HEK293T (cell line): ENCODE measurements around the gene DDX56.

Experiments
- ARNT ChIP-seq: fragments of 450-650 bp; IDR thresholded peaks from 2 replicates; pipeline ENCODE4 v1.6.1; 2017; ENCODE audit warnings: mild to moderate bottlenecking
- BHLHE40 ChIP-seq: fragments of 450-650 bp; IDR thresholded peaks from 2 replicates; pipeline ENCODE4 v1.6.1; 2016; ENCODE audit warnings: mild to moderate bottlenecking, moderate library complexity, borderline replicate concordance
- CTBP1 ChIP-seq: fragments of 450-650 bp; IDR thresholded peaks from 2 replicates; pipeline ENCODE4 v1.6.1; 2016; ENCODE audit warnings: borderline replicate concordance
- ELF4 ChIP-seq: fragments of 450-650 bp; IDR thresholded peaks from 2 replicates; pipeline ENCODE4 v1.6.1; 2017; ENCODE audit warnings: antibody characterized with exemption
- FOXA1 ChIP-seq: fragments of 450-650 bp; IDR thresholded peaks from 2 replicates; pipeline ENCODE4 v1.6.1; 2016; ENCODE audit warnings: mild to moderate bottlenecking
- FOXK2 ChIP-seq: fragments of 450-650 bp; IDR thresholded peaks from 2 replicates; pipeline ENCODE4 v1.6.1; 2016; ENCODE audit warnings: mild to moderate bottlenecking
- FOXM1 ChIP-seq: fragments of 450-650 bp; IDR thresholded peaks from 2 replicates; pipeline ENCODE4 v1.6.1; 2017; ENCODE audit warnings: mild to moderate bottlenecking, borderline replicate concordance
- HDGF ChIP-seq: fragments of 450-650 bp; IDR thresholded peaks from 2 replicates; pipeline ENCODE4 v1.6.1; 2017; ENCODE audit warnings: antibody characterized with exemption, borderline replicate concordance
- NFRKB ChIP-seq: fragments of 450-650 bp; IDR thresholded peaks from 2 replicates; pipeline ENCODE4 v1.6.1; 2016; ENCODE audit warnings: mild to moderate bottlenecking, moderate library complexity
- SP1 ChIP-seq: fragments of 450-650 bp; IDR thresholded peaks from 2 replicates; pipeline ENCODE4 v1.6.1; 2017
- SUZ12 ChIP-seq: fragments of 450-650 bp; IDR thresholded peaks from 2 replicates; pipeline ENCODE4 v1.6.1; 2016; ENCODE audit warnings: mild to moderate bottlenecking
- TARDBP ChIP-seq: fragments of 450-650 bp; IDR thresholded peaks from 2 replicates; pipeline ENCODE4 v1.6.1; 2016
- ZNF384 ChIP-seq: fragments of 450-650 bp; IDR thresholded peaks from 2 replicates; pipeline ENCODE4 v1.6.1; 2016
- TF ChIP-seq, protein P1 (sequence below): fragments of 450-650 bp; IDR thresholded peaks from 2 replicates; pipeline ENCODE4 v1.6.1; 2016

DNA sequence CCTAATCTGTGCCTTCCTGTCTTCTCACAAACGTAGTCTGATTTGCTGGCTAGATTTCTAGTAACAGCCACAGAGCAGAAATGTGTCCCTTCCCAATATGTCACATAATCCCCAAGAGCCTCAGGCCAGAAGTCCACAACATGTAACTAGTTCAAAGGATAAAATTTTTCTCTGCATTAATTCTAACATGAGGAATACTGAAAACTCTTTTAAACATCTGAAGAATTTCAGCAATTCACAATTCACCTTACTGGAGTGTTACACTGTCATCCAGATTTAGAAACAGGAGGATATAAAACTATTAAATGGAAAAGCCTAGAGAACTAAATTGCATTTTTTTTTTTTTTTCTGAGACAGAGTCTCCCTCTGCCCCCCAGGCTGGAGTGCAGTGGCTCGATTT is 2.5 kb upstream of the DDX56 start:
- no peak for TF ChIP-seq SUZ12
- no peak for TF ChIP-seq FOXA1
- TF ChIP-seq NFRKB: no peak
- no peak for TF ChIP-seq ARNT
- TF ChIP-seq SP1: no peak
- TF ChIP-seq BHLHE40: no peak
- TF ChIP-seq HDGF: no peak
- TF ChIP-seq ZNF384: no peak
- TF ChIP-seq ELF4: no peak
- no peak for TF ChIP-seq FOXM1
- TF ChIP-seq CTBP1: no peak
- no peak for TF ChIP-seq TARDBP
- no peak for TF ChIP-seq FOXK2
- TF ChIP-seq, protein P1, sequence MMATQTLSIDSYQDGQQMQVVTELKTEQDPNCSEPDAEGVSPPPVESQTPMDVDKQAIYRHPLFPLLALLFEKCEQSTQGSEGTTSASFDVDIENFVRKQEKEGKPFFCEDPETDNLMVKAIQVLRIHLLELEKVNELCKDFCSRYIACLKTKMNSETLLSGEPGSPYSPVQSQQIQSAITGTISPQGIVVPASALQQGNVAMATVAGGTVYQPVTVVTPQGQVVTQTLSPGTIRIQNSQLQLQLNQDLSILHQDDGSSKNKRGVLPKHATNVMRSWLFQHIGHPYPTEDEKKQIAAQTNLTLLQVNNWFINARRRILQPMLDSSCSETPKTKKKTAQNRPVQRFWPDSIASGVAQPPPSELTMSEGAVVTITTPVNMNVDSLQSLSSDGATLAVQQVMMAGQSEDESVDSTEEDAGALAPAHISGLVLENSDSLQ: no peak
